ENCODE results near the gene HDDC3. TPM values are rescaled to one million over a fixed set of nuclear protein-coding genes. Genes with fewer than 3 reads are reported as not detected.
"Not testable (repeated sequence)": the region's sequence is repeated elsewhere in the genome, so short reads cannot be mapped to it uniquely, and the experiment has no call there.

The HDDC3 gene
- total RNA-seq, 1 experiment from 2014 or later: 19.7 TPM

- DNase-seq (ENCODE audit: extremely low read depth, low read depth): no peak
These were observed 20.2 kb downstream of the HDDC3 start for GRCh38 chr15:90911906-90912769.

DNA sequence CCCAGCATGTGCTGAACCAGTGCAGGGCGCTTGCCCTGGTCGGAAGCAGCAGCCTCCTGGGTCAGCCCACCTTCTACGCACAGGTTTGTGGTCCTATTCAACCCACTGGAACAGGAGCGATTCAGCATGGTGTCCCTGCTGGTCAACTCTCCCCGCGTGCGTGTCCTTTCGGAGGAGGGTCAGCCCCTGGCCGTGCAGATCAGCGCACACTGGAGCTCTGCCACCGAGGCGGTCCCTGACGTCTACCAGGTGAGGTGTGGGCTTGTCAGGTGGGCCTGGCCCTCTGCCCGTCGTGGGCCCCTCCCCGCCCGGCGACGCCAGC lies 21.1 kb downstream of the HDDC3 start:
- no peak for DNase-seq (ENCODE audit: extremely low read depth, low read depth)

GRCh38 chr15:90910441-90911301 lies 21.7 kb downstream of the HDDC3 start:
- no peak for DNase-seq (ENCODE audit: extremely low read depth, low read depth)

DNA sequence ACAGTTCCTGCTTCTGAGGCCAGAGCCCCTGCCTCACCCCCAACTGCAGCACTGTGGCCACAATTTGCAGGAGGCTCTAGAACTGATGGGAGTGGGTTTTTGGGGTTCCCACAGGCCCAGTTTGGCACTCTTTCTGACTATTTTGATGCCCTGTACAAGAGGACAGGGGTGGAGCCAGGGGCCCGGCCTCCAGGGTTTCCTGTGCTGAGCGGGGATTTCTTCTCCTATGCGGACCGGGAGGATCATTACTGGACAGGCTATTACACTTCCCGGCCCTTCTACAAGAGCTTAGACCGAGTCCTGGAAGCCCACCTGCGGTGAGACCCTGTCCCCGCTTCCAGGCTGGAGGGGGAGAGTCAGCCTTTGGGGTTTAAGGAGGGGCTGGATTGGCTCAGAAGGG lies 22.4 kb downstream of the HDDC3 start:
- DNase-seq (ENCODE audit: extremely low read depth, low read depth): no peak

- DNase-seq (ENCODE audit: extremely low read depth, low read depth): not testable (repeated sequence)
These were observed 22.9 kb downstream of the HDDC3 start for GRCh38 chr15:90909449-90909848.

- no peak for DNase-seq (ENCODE audit: extremely low read depth, low read depth)
These were observed 24.4 kb downstream of the HDDC3 start for GRCh38 chr15:90907838-90908507.

GRCh38 chr15:90907051-90907660 lies 25.2 kb downstream of the HDDC3 start:
- DNase-seq (ENCODE audit: extremely low read depth, low read depth): no peak

DNA sequence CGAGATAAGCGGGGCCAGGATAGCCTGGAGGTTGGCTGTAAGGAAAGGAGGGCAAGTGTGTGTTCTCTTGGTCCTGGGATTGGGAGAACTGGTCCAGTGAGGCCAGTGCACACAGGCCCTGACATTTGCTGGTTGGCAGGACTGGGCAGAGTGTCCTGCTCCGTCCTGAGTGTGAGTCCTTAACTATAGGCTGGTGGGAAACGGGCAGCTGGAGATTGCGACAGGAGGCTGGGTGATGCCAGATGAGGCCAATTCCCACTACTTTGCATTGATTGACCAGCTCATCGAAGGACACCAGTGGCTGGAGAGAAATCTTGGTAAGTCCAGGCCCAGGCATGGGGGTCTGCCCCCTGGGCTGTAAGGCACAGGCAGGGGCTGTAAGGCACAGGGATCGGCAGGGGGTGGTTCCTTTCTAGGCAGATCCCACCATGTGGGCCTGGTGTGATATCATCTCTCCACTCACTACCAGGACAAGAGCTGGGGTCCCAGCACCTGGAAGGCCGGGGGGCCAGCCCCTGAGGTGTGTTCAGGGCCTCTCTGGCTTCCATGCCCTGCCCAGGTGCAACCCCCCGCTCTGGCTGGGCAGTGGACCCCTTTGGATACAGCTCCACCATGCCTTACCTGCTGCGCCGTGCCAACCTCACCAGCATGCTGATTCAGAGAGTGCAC lies 26.0 kb downstream of the HDDC3 start:
- DNase-seq (ENCODE audit: extremely low read depth, low read depth): no peak

GRCh38 chr15:90905306-90906180 lies 26.8 kb downstream of the HDDC3 start:
- DNase-seq (ENCODE audit: extremely low read depth, low read depth): no peak

DNA sequence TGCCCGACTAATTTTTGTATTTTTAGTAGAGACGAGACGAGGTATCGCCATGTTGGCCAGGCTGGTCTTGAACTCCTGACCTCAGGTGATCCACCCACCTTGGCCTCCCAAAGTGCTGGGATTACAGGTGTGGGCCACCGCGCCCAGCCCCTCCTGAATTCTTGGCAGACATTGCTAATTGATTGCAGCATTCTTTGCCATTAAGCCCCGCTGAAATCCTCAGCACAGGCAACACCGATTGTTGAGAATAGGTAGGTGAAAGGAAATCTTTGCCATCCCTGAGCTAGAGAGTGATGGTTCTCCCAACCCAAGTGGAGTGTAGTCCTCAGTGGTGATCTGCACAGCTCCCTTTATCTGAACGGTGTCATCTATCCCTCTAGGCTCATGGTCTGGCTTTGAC lies 27.6 kb downstream of the HDDC3 start:
- DNase-seq (ENCODE audit: extremely low read depth, low read depth): no peak

DNA sequence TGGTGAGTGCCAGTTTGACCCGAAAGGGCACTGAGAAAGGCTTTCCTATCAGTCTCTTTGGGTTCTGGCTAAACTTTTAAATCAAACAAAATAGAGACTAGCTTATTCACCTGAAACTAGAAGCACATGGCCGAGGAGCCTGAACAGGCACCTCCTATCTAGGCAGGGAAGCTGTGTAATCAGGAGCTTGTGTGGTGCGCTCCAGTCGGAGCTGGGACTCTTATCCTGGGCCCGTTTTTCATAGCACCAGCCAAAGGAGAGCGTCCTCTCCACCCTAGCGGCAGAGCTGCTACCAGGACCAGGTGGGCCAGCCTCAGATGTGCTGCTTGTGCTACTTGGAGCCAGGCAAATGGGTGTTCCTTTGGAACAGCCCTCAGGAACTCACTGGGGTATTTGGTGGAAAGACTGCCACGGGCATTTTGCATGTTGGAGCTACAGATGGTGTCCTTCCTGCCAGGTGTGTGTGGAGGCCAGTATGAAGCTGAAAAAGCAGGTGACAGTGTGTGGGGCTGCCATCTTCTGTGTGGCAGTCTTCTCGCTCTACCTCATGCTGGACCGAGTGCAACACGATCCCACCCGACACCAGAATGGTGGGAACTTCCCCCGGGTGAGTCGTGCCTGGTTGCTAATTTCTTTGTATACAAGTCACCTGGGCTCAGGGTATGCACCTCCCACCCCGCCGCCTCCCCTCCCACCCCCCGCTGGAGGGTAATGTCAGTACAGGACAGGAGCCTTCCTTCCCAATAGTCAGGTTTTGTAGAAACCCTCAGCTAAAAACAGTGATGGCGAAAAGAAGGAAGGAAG lies 28.4 kb downstream of the HDDC3 start:
- DNase-seq (ENCODE audit: extremely low read depth, low read depth): no peak

GRCh38 chr15:90902840-90903732 lies 29.3 kb downstream of the HDDC3 start, which contains the start of gene MAN2A2:
MAN2A2 (plus strand) TSS chr15:90903302; CDS start chr15:90904208, 906 bp downstream.
- peak; percentile 21 for DNase-seq (ENCODE audit: extremely low read depth, low read depth)

- DNase-seq (ENCODE audit: extremely low read depth, low read depth): peak; percentile 68
These were observed 30.1 kb downstream of the HDDC3 start for GRCh38 chr15:90902040-90902839.

DNA sequence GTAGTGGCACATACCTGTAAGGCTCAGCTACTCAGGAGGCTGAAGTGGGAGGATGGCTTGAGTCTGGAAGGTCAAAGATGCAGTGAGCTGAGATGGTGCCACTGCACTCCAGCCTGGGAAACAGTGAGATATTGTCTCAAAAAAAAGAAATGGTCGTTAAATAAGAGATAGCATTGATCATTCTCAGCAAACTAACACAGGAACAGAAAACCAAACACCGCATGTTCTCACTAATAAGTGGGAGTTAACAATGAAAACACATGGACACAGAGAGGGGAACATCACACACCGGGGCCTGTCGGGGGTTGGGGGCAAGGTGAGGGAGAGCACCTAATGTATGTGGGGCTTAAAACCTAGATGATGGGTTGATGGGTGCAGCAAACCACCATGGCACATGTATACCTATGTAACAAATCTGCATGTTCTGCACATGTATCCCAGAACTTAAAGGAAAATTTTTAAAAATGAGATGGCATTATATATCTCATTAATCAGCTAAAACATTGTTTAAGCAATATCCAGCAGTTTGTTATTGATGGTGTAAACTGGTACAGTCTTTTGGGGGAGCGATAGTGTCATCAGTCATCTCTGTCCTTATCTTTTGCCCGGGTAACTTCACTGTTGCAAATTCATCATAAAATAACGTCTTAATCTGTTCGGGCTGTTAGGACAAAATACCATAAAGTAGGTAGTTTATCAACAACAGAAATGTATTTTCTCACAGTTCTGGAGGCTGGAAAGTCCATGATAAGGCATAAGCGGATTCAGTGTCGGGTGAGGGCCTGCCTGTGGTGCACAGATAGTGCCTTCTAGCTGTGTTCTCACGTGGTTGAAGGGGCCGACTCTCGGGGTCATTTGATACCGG lies 30.9 kb downstream of the HDDC3 start:
- DNase-seq (ENCODE audit: extremely low read depth, low read depth): no peak

DNA sequence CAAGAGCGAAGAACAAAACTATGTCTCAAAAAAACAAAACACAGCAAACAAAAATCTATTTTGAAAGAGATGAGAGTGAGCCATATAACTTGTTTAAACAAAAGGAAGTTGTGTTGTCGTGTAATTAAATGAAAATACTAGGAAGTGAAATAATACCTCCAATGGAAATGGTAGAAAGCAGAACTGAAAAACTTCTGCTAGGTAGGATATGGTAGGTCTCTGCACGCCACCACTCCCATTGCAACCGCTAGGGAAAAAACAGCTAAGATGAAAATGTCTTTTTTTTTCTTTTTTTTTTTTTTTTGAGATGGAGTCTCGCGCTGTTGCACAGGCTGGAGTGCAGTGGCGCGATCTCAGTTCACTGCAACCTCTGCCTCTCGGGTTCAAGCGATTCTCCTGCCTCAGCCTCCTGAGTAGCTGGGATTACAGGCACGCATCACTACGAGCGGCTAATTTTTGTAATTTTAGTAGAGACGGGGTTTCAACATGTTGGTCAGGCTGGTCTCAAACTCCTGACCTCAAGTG lies 35.2 kb downstream of the HDDC3 start:
- DNase-seq (ENCODE audit: extremely low read depth, low read depth): not testable (repeated sequence)

Data from NCI-H460 (cell line).